ENCODE data around the gene LAMC2. TPM values are rescaled to one million over a fixed set of nuclear protein-coding genes. Genes with fewer than 3 reads are reported as not detected.

The LAMC2 gene
- total and polyA plus RNA-seq, 8 donors = 38.1 to 104 (median 46.6) TPM

GRCh38 chr1:183140633-183141032, 45.4 kb upstream of the LAMC2 start:
- Histone ChIP-seq H3K9me3 (no peaks in the 10 kb centered on the region), H3K27ac (no peak overlapping the region), H3K27me3 (no peaks in the 10 kb centered on the region), H3K4me1 (peaks cover 5 to 12% of the 10 kb centered on the region in 2 donors), H3K4me3 (no peak overlapping the region), H3K36me3 (peaks cover 0 to 58% of the 10 kb centered on the region in 2 donors)
- ATAC-seq (no peak), DNase-seq (no peak)
- intact Hi-C loops (cut with DNase I) = no loop called here
- TF ChIP-seq CTCF (IDR thresholded peaks at IDR 0.05) = no peak

- H3K27ac ChIP-seq = no peak overlapping the region
- no peak overlapping the region for H3K4me3 ChIP-seq
- ATAC-seq (no peak), DNase-seq (no peak)
- H3K4me1 ChIP-seq = peaks cover 5 to 12% of the 10 kb centered on the region in 2 donors
- no peaks in the 10 kb centered on the region for H3K9me3 ChIP-seq
- peaks cover 0 to 43% of the 10 kb centered on the region in 2 donors for H3K36me3 ChIP-seq
- no peaks in the 10 kb centered on the region for H3K27me3 ChIP-seq
- intact Hi-C loops (cut with DNase I) = no loop called here
- TF ChIP-seq CTCF (IDR thresholded peaks at IDR 0.05) = no peak
Measured at GRCh38 chr1:183142171-183142570, 43.9 kb upstream of the LAMC2 start.

- intact Hi-C loops (cut with DNase I) = no loop called here
- no peaks in the 10 kb centered on the region for H3K27me3 ChIP-seq
- no peak overlapping the region for H3K4me3 ChIP-seq
- H3K36me3 ChIP-seq = peaks cover 0 to 29% of the 10 kb centered on the region in 2 donors
- H3K27ac ChIP-seq = no peak overlapping the region
- TF ChIP-seq CTCF (IDR thresholded peaks at IDR 0.05) = no peak
- H3K9me3 ChIP-seq = no peaks in the 10 kb centered on the region
- peaks cover 5 to 11% of the 10 kb centered on the region in 2 donors for H3K4me1 ChIP-seq
- ATAC-seq = no peak
- DNase-seq = no peak
Measured at GRCh38 chr1:183143576-183144315, 42.3 kb upstream of the LAMC2 start.

- no peak overlapping the region for H3K27ac ChIP-seq
- no peak overlapping the region for H3K4me3 ChIP-seq
- intact Hi-C loops (cut with DNase I) = no loop called here
- peaks cover 0 to 28% of the 10 kb centered on the region in 2 donors for H3K36me3 ChIP-seq
- no peak for ATAC-seq
- no peaks in the 10 kb centered on the region for H3K27me3 ChIP-seq
- no peak for TF ChIP-seq CTCF (IDR thresholded peaks at IDR 0.05)
- H3K9me3 ChIP-seq = no peaks in the 10 kb centered on the region
- H3K4me1 ChIP-seq = peaks cover 0 to under 1% of the 10 kb centered on the region in 2 donors
- DNase-seq = no peak
Measured at GRCh38 chr1:183144752-183145151, 41.3 kb upstream of the LAMC2 start.

GRCh38 chr1:183147735-183148134, 38.3 kb upstream of the LAMC2 start:
- H3K36me3 ChIP-seq = peaks cover 0 to 11% of the 10 kb centered on the region in 2 donors
- TF ChIP-seq CTCF (IDR thresholded peaks at IDR 0.05) = no peak
- H3K9me3 ChIP-seq = no peaks in the 10 kb centered on the region
- no peak overlapping the region for H3K4me3 ChIP-seq
- no peak overlapping the region for H3K27ac ChIP-seq
- DNase-seq (no peak), ATAC-seq (no peak)
- H3K27me3 ChIP-seq = no peaks in the 10 kb centered on the region
- no peaks in the 10 kb centered on the region for H3K4me1 ChIP-seq
- intact Hi-C loops (cut with DNase I) = no loop called here

Measured in left lung (tissue), 10 donors.